HepG2 (cell line): ENCODE data around the gene C3orf70. TPM values are rescaled to one million over a fixed set of nuclear protein-coding genes. Genes with fewer than 3 reads are reported as not detected.

Experiments
- BRD4 ChIP-seq: sonication (generic); formaldehyde crosslinking; IDR thresholded peaks from 2 replicates; pipeline ENCODE4 v1.4.0; 2020; ENCODE audit warnings: missing genetic modification reagents
- CHCHD3 ChIP-seq: sonication (generic); formaldehyde crosslinking; IDR thresholded peaks from 2 replicates; pipeline ENCODE4 v1.8.0; 2022; ENCODE audit warnings: mild to moderate bottlenecking, missing genetic modification reagents, moderate library complexity
- ELF1 ChIP-seq: sonication (generic); formaldehyde crosslinking; IDR thresholded peaks from 2 replicates; pipeline ENCODE4 v1.4.0; 2020; ENCODE audit warnings: missing genetic modification reagents
- GABPB1 ChIP-seq: IDR thresholded peaks from 2 replicates; pipeline ENCODE4 v1.6.1; 2016; ENCODE audit warnings: mild to moderate bottlenecking, missing genetic modification reagents, moderate library complexity, missing compliant biosample characterization
- HMG20B ChIP-seq: conservative IDR thresholded peaks from 2 replicates; pipeline ENCODE4 v1.6.1; 2016; ENCODE audit warnings: missing genetic modification reagents, missing compliant biosample characterization
- HNRNPLL ChIP-seq: fragments of 200-400 bp; formaldehyde crosslinking; IDR thresholded peaks from 2 replicates; pipeline ENCODE4 v1.6.1; 2017; ENCODE audit warnings: mild to moderate bottlenecking, low read depth, low read length; ENCODE audit not compliant: poor library complexity, severe bottlenecking
- ISL2 ChIP-seq: sonication (generic); formaldehyde crosslinking; IDR thresholded peaks from 2 replicates; pipeline ENCODE4 v1.5.0; 2020; ENCODE audit warnings: missing genetic modification reagents
- KAT8 ChIP-seq: IDR thresholded peaks from 2 replicates; pipeline ENCODE4 v1.6.1; 2016; ENCODE audit warnings: missing genetic modification reagents, missing compliant biosample characterization
- NR3C1 ChIP-seq: sonication (generic); formaldehyde crosslinking; IDR thresholded peaks from 2 replicates; pipeline ENCODE4 v1.4.0; 2020; ENCODE audit warnings: missing genetic modification reagents
- PITX1 ChIP-seq: sonication (generic); formaldehyde crosslinking; IDR thresholded peaks from 2 replicates; pipeline ENCODE4 v1.5.1; 2020; ENCODE audit warnings: mild to moderate bottlenecking, missing genetic modification reagents
- SRF ChIP-seq: IDR thresholded peaks from 2 replicates; pipeline ENCODE4 v1.6.1; 2011; ENCODE audit warnings: mild to moderate bottlenecking, low read depth, low read length, moderate library complexity
- TSC22D2 ChIP-seq: sonication (generic); formaldehyde crosslinking; IDR thresholded peaks from 2 replicates; pipeline ENCODE4 v1.5.1; 2020; ENCODE audit warnings: missing genetic modification reagents, mild to moderate bottlenecking, borderline replicate concordance
- YEATS4 ChIP-seq: sonication (generic); formaldehyde crosslinking; IDR thresholded peaks from 2 replicates; pipeline ENCODE4 v1.4.0; 2020; ENCODE audit warnings: missing genetic modification reagents, borderline replicate concordance
- YY1 ChIP-seq: IDR thresholded peaks from 2 replicates; pipeline ENCODE4 v1.6.1; 2011; ENCODE audit warnings: low read length, low read depth, moderate library complexity, mild to moderate bottlenecking; ENCODE audit not compliant: insufficient read depth, insufficient replicate concordance
- ZNF263 ChIP-seq: sonication (generic); formaldehyde crosslinking; IDR thresholded peaks from 2 replicates; pipeline ENCODE4 v1.4.0; 2020; ENCODE audit warnings: missing genetic modification reagents
- ZNF567 ChIP-seq: sonication (generic); formaldehyde crosslinking; IDR thresholded peaks from 2 replicates; pipeline ENCODE4 v1.8.1; 2023; ENCODE audit warnings: mild to moderate bottlenecking, missing genetic modification reagents, borderline replicate concordance
- ZNF768 ChIP-seq: sonication (generic); formaldehyde crosslinking; IDR thresholded peaks from 2 replicates; pipeline ENCODE4 v1.4.0; 2020; ENCODE audit warnings: missing genetic modification reagents
- polyA plus RNA-seq, 8 experiments: library from polyadenylated mRNA; depleted of rRNA in 3 of 8; stranded (reverse) in 7 of 8; unstranded in 1 of 8; fragments of >200 nt; fragmentation: Illumina TruSeq in 4 of 8; extraction: Trizol in 4 of 8; gene quantifications; 2 replicates each; pipeline versions ENCODE4 v1.2.1 to v1.2.3, GENCODE V29; 2011 to 2016; ENCODE audit warnings: low read depth in 4 of 8, missing spikeins in 1 of 8, mixed read lengths in 1 of 8; ENCODE audit not compliant: insufficient read depth in 1 of 8
- total RNA-seq, 5 experiments: library from RNA; depleted of rRNA; stranded (reverse); fragments of >200 nt; fragmentation: Illumina TruSeq; extraction: Trizol; gene quantifications; 2 replicates each; pipeline ENCODE4 v1.2.3, GENCODE V29; 2016; ENCODE audit warnings: low read depth in 1 of 5
- TF ChIP-seq, protein P1 (sequence below), 2 experiments: sonication (generic) in 1 of 2; formaldehyde crosslinking in 1 of 2; IDR thresholded peaks; 2 replicates each; pipeline versions ENCODE4 v1.4.0 to v1.6.1; 2018 to 2020; ENCODE audit warnings: missing genetic modification reagents in 2 of 2, borderline replicate concordance in 1 of 2, low read depth in 1 of 2, mild to moderate bottlenecking in 1 of 2, missing biosample characterization in 1 of 2
- TF ChIP-seq, protein P2 (sequence below): sonication (generic); formaldehyde crosslinking; IDR thresholded peaks from 2 replicates; pipeline ENCODE4 v1.4.0; 2020; ENCODE audit warnings: missing genetic modification reagents, mild to moderate bottlenecking, borderline replicate concordance
- TF ChIP-seq, protein P3 (sequence below): sonication (generic); formaldehyde crosslinking; IDR thresholded peaks from 2 replicates; pipeline ENCODE4 v1.8.1; 2022; ENCODE audit warnings: low read depth, mild to moderate bottlenecking, missing genetic modification reagents

The C3orf70 gene
- total and polyA plus RNA-seq, 2 of the 13 experiments (the other 11 are each of a cell fraction or from before 2014, with no cell fraction given): 0.79 to 2.4 TPM

DNA sequence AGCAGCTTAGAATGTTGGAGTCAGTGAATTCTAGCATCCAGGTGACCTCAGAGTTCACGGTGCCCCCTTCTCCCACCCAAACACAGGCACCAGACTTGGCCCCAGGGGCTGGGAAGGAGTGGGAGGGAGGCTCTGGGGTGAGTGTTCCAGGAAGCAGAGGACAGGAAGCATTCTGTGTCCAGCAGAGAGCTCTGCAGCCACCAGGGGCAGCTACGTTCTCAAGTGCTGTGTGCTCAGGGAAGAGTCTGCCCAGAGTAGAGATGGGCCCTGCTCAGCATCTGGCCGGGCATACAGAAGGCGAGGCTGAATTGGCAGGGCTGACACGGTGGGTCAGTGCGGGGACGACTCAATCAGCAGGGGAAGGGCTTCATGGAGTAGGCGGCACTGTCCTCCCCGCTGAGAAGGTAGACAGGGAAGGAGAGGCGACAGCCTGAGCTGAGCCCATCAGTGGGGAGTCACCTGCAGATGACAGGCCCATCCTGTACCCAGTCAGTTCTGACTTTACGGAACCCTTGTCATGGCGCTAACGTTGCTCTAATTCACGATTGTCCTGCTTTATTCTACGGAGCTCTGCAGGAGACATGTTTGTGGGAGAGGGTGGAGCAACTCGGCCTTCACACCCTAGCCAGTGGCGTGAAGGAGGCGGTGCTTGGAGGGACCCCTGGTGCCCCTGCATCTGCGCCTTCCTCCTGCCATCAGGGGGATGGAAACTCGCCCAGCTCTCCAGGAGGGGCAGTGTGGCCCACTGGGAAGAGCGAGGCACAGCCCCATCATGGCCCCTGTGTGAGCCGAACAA, 82.2 kb downstream of the C3orf70 start (continued):
- TF ChIP-seq HMG20B (CRISPR knock-in tag): 0 out of 2 replicates have a peak, but pooled peaks have one; percentile 26
- TF ChIP-seq, protein P1, sequence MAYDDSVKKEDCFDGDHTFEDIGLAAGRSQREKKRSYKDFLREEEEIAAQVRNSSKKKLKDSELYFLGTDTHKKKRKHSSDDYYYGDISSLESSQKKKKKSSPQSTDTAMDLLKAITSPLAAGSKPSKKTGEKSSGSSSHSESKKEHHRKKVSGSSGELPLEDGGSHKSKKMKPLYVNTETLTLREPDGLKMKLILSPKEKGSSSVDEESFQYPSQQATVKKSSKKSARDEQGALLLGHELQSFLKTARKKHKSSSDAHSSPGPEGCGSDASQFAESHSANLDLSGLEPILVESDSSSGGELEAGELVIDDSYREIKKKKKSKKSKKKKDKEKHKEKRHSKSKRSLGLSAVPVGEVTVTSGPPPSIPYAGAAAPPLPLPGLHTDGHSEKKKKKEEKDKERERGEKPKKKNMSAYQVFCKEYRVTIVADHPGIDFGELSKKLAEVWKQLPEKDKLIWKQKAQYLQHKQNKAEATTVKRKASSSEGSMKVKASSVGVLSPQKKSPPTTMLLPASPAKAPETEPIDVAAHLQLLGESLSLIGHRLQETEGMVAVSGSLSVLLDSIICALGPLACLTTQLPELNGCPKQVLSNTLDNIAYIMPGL (CRISPR knock-in tag; IDR thresholded peaks at IDR 0.05; ENCODE audit: borderline replicate concordance in 1 of 2, low read depth in 1 of 2): 0 out of 4 replicates have a peak, but pooled peaks of 1 of the 2 experiments have one; percentile 31
- peak; percentile 52; the same call in 1 of the 2 replicates for TF ChIP-seq PITX1 (CRISPR knock-in tag)
- TF ChIP-seq BRD4 (CRISPR knock-in tag): no peak
- TF ChIP-seq TSC22D2 (CRISPR knock-in tag): no peak
- TF ChIP-seq YEATS4: no peak; the same call in 1 of the 2 replicates
- TF ChIP-seq, protein P2, sequence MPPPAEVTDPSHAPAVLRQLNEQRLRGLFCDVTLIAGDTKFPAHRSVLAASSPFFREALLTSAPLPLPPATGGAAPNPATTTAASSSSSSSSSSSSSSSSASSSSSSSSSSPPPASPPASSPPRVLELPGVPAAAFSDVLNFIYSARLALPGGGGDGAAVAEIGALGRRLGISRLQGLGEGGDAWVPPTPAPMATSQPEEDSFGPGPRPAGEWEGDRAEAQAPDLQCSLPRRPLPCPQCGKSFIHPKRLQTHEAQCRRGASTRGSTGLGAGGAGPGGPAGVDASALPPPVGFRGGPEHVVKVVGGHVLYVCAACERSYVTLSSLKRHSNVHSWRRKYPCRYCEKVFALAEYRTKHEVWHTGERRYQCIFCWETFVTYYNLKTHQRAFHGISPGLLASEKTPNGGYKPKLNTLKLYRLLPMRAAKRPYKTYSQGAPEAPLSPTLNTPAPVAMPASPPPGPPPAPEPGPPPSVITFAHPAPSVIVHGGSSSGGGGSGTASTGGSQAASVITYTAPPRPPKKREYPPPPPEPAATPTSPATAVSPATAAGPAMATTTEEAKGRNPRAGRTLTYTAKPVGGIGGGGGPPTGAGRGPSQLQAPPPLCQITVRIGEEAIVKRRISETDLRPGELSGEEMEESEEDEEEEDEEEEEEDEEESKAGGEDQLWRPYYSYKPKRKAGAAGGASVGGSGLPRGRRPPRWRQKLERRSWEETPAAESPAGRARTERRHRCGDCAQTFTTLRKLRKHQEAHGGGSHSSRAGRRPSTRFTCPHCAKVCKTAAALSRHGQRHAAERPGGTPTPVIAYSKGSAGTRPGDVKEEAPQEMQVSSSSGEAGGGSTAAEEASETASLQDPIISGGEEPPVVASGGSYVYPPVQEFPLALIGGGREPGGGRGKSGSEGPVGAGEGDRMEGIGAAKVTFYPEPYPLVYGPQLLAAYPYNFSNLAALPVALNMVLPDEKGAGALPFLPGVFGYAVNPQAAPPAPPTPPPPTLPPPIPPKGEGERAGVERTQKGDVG (CRISPR knock-in tag): peak; percentile 83; the same call in 1 of the 2 replicates
- peak; percentile 74 for TF ChIP-seq ZNF263
- TF ChIP-seq ELF1 (CRISPR knock-in tag): peak; percentile 71
- TF ChIP-seq, protein P3, sequence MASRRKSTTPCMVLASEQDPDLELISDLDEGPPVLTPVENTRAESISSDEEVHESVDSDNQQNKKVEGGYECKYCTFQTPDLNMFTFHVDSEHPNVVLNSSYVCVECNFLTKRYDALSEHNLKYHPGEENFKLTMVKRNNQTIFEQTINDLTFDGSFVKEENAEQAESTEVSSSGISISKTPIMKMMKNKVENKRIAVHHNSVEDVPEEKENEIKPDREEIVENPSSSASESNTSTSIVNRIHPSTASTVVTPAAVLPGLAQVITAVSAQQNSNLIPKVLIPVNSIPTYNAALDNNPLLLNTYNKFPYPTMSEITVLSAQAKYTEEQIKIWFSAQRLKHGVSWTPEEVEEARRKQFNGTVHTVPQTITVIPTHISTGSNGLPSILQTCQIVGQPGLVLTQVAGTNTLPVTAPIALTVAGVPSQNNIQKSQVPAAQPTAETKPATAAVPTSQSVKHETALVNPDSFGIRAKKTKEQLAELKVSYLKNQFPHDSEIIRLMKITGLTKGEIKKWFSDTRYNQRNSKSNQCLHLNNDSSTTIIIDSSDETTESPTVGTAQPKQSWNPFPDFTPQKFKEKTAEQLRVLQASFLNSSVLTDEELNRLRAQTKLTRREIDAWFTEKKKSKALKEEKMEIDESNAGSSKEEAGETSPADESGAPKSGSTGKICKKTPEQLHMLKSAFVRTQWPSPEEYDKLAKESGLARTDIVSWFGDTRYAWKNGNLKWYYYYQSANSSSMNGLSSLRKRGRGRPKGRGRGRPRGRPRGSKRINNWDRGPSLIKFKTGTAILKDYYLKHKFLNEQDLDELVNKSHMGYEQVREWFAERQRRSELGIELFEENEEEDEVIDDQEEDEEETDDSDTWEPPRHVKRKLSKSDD: no peak
- peak; percentile 60 for TF ChIP-seq ZNF768 (CRISPR knock-in tag)
- TF ChIP-seq ISL2 (CRISPR knock-in tag): no peak
- no peak for TF ChIP-seq SRF
- 0 out of 2 replicates have a peak, but pooled peaks have one; percentile 42 for TF ChIP-seq GABPB1 (CRISPR knock-in tag)
- 0 out of 2 replicates have a peak, but pooled peaks have one; percentile 16 for TF ChIP-seq KAT8 (CRISPR knock-in tag)
- peak; percentile 65; the same call in 1 of the 2 replicates for TF ChIP-seq ZNF567 (CRISPR knock-in tag)
- TF ChIP-seq YY1: peak; percentile 38
- TF ChIP-seq NR3C1: no peak
- TF ChIP-seq HNRNPLL: peak; percentile 22
- TF ChIP-seq CHCHD3 (CRISPR knock-in tag): no peak
